Neuronal stem cell (in vitro differentiated cells): Measurements from ENCODE around the gene KPNA3.

Experiments used
- DNase-seq: peaks from one replicate; pipeline ENCODE4 v3.0.0-alpha.2; 2013; ENCODE audit warnings: low spot score
- H2AFZ ChIP-seq: one replicate; pipeline ENCODE4 v1.6.1; 2013; ENCODE audit warnings: mild to moderate bottlenecking, low read length, inconsistent platforms
- H2AK5ac ChIP-seq: 2 replicates; pipeline ENCODE4 v1.6.1; 2013; ENCODE audit warnings: low read depth, mild to moderate bottlenecking, inconsistent platforms, low read length, moderate library complexity, mixed read lengths
- H2BK120ac ChIP-seq: 2 replicates; pipeline ENCODE4 v1.6.1; 2013; ENCODE audit warnings: low read depth, mild to moderate bottlenecking, inconsistent platforms, low read length, moderate library complexity, mixed read lengths
- H2BK12ac ChIP-seq: one replicate; pipeline ENCODE4 v1.6.1; 2013; ENCODE audit warnings: low read length, inconsistent platforms
- H2BK15ac ChIP-seq: 2 replicates; pipeline ENCODE4 v1.6.1; 2013; ENCODE audit warnings: mild to moderate bottlenecking, low read length, inconsistent platforms, mixed read lengths
- H2BK5ac ChIP-seq: one replicate; pipeline ENCODE4 v1.6.1; 2013; ENCODE audit warnings: inconsistent platforms, mild to moderate bottlenecking, low read length, moderate library complexity
- H3K14ac ChIP-seq: one replicate; pipeline ENCODE4 v1.6.1; 2013; ENCODE audit warnings: low read length, inconsistent platforms
- H3K18ac ChIP-seq: 2 replicates; pipeline ENCODE4 v1.6.1; 2013; ENCODE audit warnings: low read length, inconsistent platforms
- H3K23ac ChIP-seq: 2 replicates; pipeline ENCODE4 v1.6.1; 2013; ENCODE audit warnings: low read depth, mild to moderate bottlenecking, mixed read lengths, low read length, inconsistent platforms; ENCODE audit not compliant: poor library complexity
- H3K27ac ChIP-seq: replicated peaks from 3 replicates; pipeline ENCODE4 v1.5.1; 2013; ENCODE audit warnings: low read length, inconsistent platforms
- H3K27me3 ChIP-seq, 3 experiments: 2 replicates each; pipeline ENCODE4 v1.6.1; 2013; ENCODE audit warnings: low read length in 3 of 3, mild to moderate bottlenecking in 2 of 3, inconsistent platforms in 1 of 3, low read depth in 1 of 3, mixed read lengths in 1 of 3, moderate library complexity in 1 of 3; ENCODE audit not compliant: control insufficient read depth in 3 of 3, insufficient read depth in 3 of 3
- H3K36me3 ChIP-seq, 2 donors: replicated peaks in 1 of 2; 2 replicates each; pipeline ENCODE4 v1.6.1; 2013; ENCODE audit warnings: low read length in 2 of 2; ENCODE audit not compliant: control insufficient read depth in 2 of 2, insufficient read depth in 2 of 2
- H3K4ac ChIP-seq: 2 replicates; pipeline ENCODE4 v1.6.1; 2013; ENCODE audit warnings: inconsistent platforms, mild to moderate bottlenecking, low read length, moderate library complexity
- H3K4me1 ChIP-seq, 2 donors: 1 replicate in 1 of 2; 2 replicates in 1 of 2; pipeline ENCODE4 v1.6.1; 2013; ENCODE audit warnings: low read length in 2 of 2, low read depth in 1 of 2; ENCODE audit not compliant: control insufficient read depth in 2 of 2, insufficient read depth in 1 of 2
- H3K4me2 ChIP-seq: one replicate; pipeline ENCODE4 v1.6.1; 2013; ENCODE audit warnings: mild to moderate bottlenecking, low read length, inconsistent platforms; ENCODE audit not compliant: insufficient read depth, poor library complexity, severe bottlenecking
- H3K4me3 ChIP-seq, 2 donors: 2 replicates each; pipeline ENCODE4 v1.5.1; 2013; ENCODE audit warnings: low read length in 2 of 2, mild to moderate bottlenecking in 2 of 2, inconsistent platforms in 1 of 2, moderate library complexity in 1 of 2
- H3K79me1 ChIP-seq: one replicate; pipeline ENCODE4 v1.6.1; 2013; ENCODE audit warnings: low read depth, mild to moderate bottlenecking, inconsistent platforms, low read length, moderate library complexity
- H3K9ac ChIP-seq: one replicate; pipeline ENCODE4 v1.6.1; 2013; ENCODE audit warnings: mild to moderate bottlenecking, low read depth, low read length, inconsistent platforms; ENCODE audit not compliant: poor library complexity
- H3K9me3 ChIP-seq, 2 donors: replicated peaks in 1 of 2; 2 replicates each; pipeline versions ENCODE3 to v1.6.1; 2013; ENCODE audit warnings: low read length in 2 of 2, mild to moderate bottlenecking in 2 of 2, inconsistent platforms in 1 of 2, low read depth in 1 of 2, mixed read lengths in 1 of 2, moderate library complexity in 1 of 2; ENCODE audit not compliant: control insufficient read depth in 2 of 2, insufficient read depth in 1 of 2
- H4K8ac ChIP-seq: one replicate; pipeline ENCODE4 v1.6.1; 2013; ENCODE audit warnings: low read depth, mild to moderate bottlenecking, inconsistent platforms, low read length, moderate library complexity
- H4K91ac ChIP-seq: one replicate; pipeline ENCODE4 v1.6.1; 2013; ENCODE audit warnings: low read length, low read depth, mild to moderate bottlenecking, inconsistent platforms; ENCODE audit not compliant: poor library complexity
- WGBS, 2 donors: extraction: QIAGEN DNeasy Blood & Tissue Kit; methylation state at CpG; one replicate each; pipeline ENCODE4 v1.1.7; 2013; ENCODE audit warnings: missing lambda C conversion rate in 2 of 2, mixed read lengths in 1 of 2; ENCODE audit not compliant: insufficient read length in 2 of 2, insufficient replicate concordance in 1 of 2; ENCODE audit errors: extremely low coverage in 2 of 2; 5-methylcytosine and 5-hydroxymethylcytosine counted together

Gene KPNA3

GRCh38 chr13:49676581-49677298 lies 115.7 kb downstream of the KPNA3 start:
- Histone ChIP-seq H3K9me3 (peaks cover 12 to 18% of the 10 kb centered on the region in 2 donors), H2AFZ (no peak overlapping the region), H3K27ac (no peak overlapping the region), H4K8ac (no peak overlapping the region), H3K4me1 (no peaks in the 10 kb centered on the region), H3K23ac (no peak overlapping the region), H2BK5ac (no peak overlapping the region), H3K27me3 (no peaks in the 10 kb centered on the region), H2BK12ac (no peak overlapping the region), H3K4me2 (no peak overlapping the region), H2AK5ac (no peak overlapping the region), H3K4ac (no peak overlapping the region), H3K4me3 (no peak overlapping the region), H3K18ac (no peak overlapping the region), H4K91ac (no peak overlapping the region), H3K9ac (no peak overlapping the region), H2BK120ac (no peak overlapping the region), H3K79me1 (peaks cover 7% of the 10 kb centered on the region), H3K14ac (no peak overlapping the region), H3K36me3 (peaks cover 12 to 43% of the 10 kb centered on the region in 2 donors), H2BK15ac (no peak overlapping the region)
- DNase-seq = no peak
- WGBS, 2 donors = no CpG with 5 or more reads among the region's 6 CpGs

GRCh38 chr13:49670828-49671227 lies 121.7 kb downstream of the KPNA3 start:
- WGBS, 2 donors = no CpG with 5 or more reads among the region's 5 CpGs
- Histone ChIP-seq H4K8ac (no peak overlapping the region), H3K9me3 (peaks cover 2 to 5% of the 10 kb centered on the region in 2 donors), H2BK15ac (no peak overlapping the region), H2BK5ac (no peak overlapping the region), H3K9ac (no peak overlapping the region), H2AK5ac (no peak overlapping the region), H3K27ac (no peak overlapping the region), H2BK12ac (no peak overlapping the region), H3K4ac (no peak overlapping the region), H3K4me1 (peaks cover 0 to 12% of the 10 kb centered on the region in 2 donors), H3K79me1 (peaks cover 4% of the 10 kb centered on the region), H3K23ac (no peak overlapping the region), H3K4me3 (no peak overlapping the region), H4K91ac (no peak overlapping the region), H3K27me3 (peaks cover 0 to 4% (median 0%) of the 10 kb centered on the region in 3 experiments), H2BK120ac (no peak overlapping the region), H3K4me2 (no peak overlapping the region), H2AFZ (no peak overlapping the region), H3K36me3 (peaks cover 17 to 36% of the 10 kb centered on the region in 2 donors), H3K18ac (no peak overlapping the region), H3K14ac (no peak overlapping the region)
- no peak for DNase-seq

DNA sequence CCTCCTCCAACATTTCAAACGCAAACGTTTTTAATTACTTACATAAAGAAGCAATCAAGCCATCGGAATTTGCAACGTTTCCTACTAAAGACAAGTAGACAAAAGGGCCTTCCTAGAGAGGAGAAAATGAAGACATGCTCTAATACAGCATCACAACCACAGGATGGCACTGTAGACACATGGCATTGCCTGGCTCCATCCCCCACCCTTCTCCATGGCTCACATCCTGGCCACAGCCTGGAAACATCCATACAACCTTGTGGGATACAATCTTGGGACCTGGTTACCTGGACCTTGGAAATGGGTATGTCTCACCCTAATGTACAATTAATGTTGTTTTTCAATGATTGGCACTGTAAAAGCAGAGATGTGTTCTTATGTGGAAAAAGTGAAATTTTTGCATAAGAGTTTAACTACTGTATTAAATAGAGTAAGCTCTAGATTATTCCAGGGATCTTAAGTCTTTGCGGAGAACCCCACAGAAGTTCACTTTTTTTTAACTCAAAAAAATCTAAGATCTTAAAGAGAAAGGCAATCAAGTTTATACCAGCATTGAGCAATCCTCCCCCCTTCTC lies 122.7 kb downstream of the KPNA3 start:
- Histone ChIP-seq H3K27me3 (peaks cover 0 to 5% (median 0%) of the 10 kb centered on the region in 3 experiments), H3K4ac (no peak overlapping the region), H2AK5ac (no peak overlapping the region), H3K4me3 (no peak overlapping the region), H3K9ac (no peak overlapping the region), H3K36me3 (peaks cover 15 to 34% of the 10 kb centered on the region in 2 donors), H3K4me2 (no peak overlapping the region), H2BK15ac (no peak overlapping the region), H3K9me3 (peaks cover 2 to 3% of the 10 kb centered on the region in 2 donors), H2BK5ac (no peak overlapping the region), H3K4me1 (peaks cover 0 to 13% of the 10 kb centered on the region in 2 donors), H3K27ac (no peak overlapping the region), H4K8ac (no peak overlapping the region), H3K14ac (no peak overlapping the region), H3K18ac (no peak overlapping the region), H2AFZ (no peak overlapping the region), H3K23ac (no peak overlapping the region), H4K91ac (no peak overlapping the region), H2BK12ac (no peak overlapping the region), H2BK120ac (no peak overlapping the region), H3K79me1 (peaks cover 4% of the 10 kb centered on the region)
- DNase-seq = peak; percentile 41
- no CpG with 5 or more reads among the region's 5 CpGs for WGBS, 2 donors

- Histone ChIP-seq H2AFZ (no peak overlapping the region), H3K4ac (no peak overlapping the region)
These were observed 124.7 kb downstream of the KPNA3 start for GRCh38 chr13:49667773-49668172.

More at GRCh38 chr13:49667773-49668172, 124.7 kb downstream of the KPNA3 start:
- Histone ChIP-seq H3K23ac (no peak overlapping the region), H2AK5ac (no peak overlapping the region), H3K27me3 (peaks cover 0 to 5% (median 0%) of the 10 kb centered on the region in 3 experiments), H3K79me1 (peaks cover 2% of the 10 kb centered on the region), H4K8ac (no peak overlapping the region), H3K4me2 (no peak overlapping the region), H3K4me1 (peaks cover 3 to 15% of the 10 kb centered on the region in 2 donors), H2BK5ac (no peak overlapping the region), H3K4me3 (no peak overlapping the region), H2BK12ac (no peak overlapping the region), H3K9ac (no peak overlapping the region), H3K27ac (no peak overlapping the region), H4K91ac (no peak overlapping the region), H3K36me3 (peaks cover 13 to 39% of the 10 kb centered on the region in 2 donors), H2BK15ac (no peak overlapping the region), H3K14ac (no peak overlapping the region), H3K18ac (no peak overlapping the region), H3K9me3 (peaks cover 0 to 2% of the 10 kb centered on the region in 2 donors), H2BK120ac (no peak overlapping the region)
- no peak for DNase-seq
- no CpG with 5 or more reads among the region's 2 CpGs for WGBS, 2 donors
